GM21825 (cell line): ENCODE results near the gene MORF4L1.
"Not testable (repeated sequence)": the region's sequence is repeated elsewhere in the genome, so short reads cannot be mapped to it uniquely, and the experiment has no call there.

Experiments used
- ATAC-seq: cut with Tn5 transposase; IDR thresholded peaks from one replicate; pipeline ENCODE4 v1.9.1; 2021; ENCODE audit warnings: mild to moderate bottlenecking, moderate library complexity; ENCODE audit not compliant: unreplicated experiment

The MORF4L1 gene

DNA sequence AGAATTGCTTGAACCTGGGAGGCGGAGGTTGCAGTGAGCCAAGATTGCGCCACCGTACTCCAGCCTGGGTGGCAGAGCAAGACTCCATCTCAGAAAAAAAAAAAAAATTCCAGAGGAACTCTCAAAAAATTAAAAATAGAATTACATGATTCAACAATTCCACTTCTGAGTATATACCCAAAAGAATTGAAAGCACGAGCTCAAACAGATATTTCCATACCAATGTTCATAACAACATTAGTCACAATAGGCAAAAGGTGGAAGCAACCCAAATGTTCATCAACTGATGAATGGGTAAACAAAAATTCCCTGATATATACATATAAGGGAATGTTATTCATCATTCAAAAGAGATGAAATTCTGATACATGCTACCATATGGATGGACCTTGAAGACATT, 16.9 kb upstream of the MORF4L1 start:
- ATAC-seq, result no peak

GRCh38 chr15:78859971-78860719, 12.5 kb upstream of the MORF4L1 start:
- ATAC-seq, result peak; percentile 65

GRCh38 chr15:78865585-78865984, 7.1 kb upstream of the MORF4L1 start:
- ATAC-seq, result not testable (repeated sequence)

- ATAC-seq, result not testable (repeated sequence)
These were observed 6.7 kb upstream of the MORF4L1 start for GRCh38 chr15:78866031-78866430.

GRCh38 chr15:78866803-78867202, 5.9 kb upstream of the MORF4L1 start:
- ATAC-seq, result no peak

DNA sequence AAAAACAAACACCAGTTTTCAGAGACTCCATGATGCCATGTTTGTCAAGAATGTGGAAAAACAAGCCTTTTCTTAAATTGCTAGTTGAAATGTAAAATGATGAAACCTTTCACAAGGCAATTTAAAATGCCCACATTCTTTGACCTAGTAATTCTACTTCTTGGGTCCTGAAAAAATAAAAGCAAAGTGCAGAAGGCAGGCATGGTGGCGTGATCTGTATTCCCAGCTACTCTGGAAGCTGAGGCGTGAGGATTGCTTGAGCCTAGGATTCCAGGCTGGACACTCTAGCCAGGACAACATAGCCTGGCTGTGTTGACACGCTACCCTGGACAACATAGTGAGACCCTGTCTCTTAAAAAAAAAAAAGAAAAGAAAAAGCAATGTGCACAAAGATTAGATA, 4.3 kb upstream of the MORF4L1 start:
- no peak for ATAC-seq

GRCh38 chr15:78871483-78872127, 1.1 kb upstream of the MORF4L1 start:
- not testable (repeated sequence) for ATAC-seq

DNA sequence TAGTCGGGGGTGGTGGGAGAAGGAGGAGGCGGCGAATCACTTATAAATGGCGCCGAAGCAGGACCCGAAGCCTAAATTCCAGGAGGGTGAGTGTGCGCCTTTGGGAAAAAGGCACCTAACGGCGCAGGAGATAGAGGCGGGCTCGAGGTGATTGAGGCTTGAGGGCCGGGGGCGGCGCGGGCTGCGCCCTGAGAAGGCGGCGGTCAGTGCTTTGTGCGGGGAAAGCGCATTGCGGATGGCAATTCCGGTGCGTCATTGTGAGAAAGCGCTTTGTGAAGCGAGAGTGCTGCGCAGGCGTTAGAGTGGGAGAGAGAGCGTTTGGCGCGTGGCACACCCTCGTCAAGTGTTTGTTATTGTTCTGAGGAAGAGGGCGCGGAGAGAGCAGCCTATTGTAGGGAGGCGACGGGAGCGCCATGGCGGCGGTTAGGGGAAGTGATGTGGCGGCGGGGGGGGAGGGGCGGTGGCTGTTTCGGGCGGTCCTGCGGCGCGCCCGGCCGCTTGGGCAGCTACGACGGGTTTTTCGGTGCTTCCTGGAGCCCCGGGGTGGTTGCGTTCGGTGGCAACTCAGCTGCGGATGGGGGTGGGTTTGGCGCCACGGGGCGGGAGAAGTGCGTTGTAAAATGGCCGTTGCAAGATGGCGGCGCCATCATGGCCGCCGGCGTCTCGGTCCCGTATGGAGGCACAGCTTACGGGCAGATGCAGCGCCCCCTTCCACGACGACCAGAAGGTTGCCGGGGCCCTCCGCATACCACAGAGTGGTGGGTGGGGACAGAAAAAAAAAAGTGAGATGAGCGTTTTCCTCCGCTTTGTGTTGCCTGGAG, 492 bp downstream of the MORF4L1 start:
- peak; percentile 58 for ATAC-seq

- no peak for ATAC-seq
These were observed 1.4 kb downstream of the MORF4L1 start for GRCh38 chr15:78873793-78874765.

DNA sequence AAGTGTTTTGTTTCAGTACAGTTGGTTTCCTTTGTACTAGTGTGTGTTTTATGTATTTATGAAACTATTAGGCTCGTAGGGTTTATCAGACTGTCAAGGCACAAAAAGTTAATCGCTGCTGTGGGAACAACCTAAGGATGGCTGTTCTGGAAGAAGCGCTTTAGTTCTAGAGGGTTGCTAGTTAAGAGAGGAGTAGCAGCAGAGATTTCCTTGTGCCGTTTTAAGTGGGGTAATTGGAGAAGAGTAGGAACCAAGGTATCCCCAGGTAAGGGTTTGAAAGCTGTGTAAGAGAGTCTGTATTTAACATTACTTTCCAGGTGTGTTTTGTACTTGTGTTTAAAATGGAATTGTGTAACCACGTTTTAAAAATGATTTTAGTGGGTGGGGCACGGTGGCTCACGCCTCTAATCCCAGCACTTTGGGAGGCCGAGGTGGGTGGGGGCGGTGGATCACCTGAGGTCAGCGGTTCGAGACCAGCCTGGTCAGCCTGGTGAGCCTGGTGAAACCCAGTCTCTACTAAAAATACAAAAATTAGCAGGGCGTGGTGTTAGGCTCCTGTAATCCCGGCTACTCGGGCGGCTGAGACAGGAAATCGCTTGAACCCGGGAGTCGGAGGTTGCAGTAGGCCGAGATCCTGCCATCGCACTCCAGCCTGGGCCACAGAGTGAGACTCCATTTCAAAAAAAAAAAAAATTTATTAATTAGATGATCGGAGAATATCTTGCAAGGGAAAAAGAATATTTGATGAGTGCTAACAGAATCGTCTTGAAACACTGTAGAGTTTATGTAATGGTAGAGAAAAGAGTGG, 2.6 kb downstream of the MORF4L1 start:
- ATAC-seq, result no peak

DNA sequence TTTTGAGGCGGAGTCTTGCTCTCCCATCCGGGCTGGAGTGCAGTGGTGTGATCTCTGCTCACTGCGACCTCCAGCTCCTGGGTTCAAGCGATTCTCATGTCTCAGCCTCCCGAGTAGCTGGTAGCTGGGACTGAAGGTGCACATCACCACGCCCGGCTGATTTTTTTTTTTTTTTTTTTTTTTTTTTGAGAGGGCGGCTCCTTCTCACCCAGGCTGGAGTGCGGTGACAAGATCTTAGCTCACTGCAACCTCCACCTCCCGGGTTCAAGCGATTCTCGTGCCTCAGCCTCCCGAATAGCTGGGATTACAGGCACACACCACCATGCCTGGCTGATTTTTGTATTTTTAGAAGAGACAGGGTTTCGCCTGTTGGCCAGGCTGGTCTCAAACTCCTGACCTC, 4.3 kb downstream of the MORF4L1 start:
- ATAC-seq, result not testable (repeated sequence)

DNA sequence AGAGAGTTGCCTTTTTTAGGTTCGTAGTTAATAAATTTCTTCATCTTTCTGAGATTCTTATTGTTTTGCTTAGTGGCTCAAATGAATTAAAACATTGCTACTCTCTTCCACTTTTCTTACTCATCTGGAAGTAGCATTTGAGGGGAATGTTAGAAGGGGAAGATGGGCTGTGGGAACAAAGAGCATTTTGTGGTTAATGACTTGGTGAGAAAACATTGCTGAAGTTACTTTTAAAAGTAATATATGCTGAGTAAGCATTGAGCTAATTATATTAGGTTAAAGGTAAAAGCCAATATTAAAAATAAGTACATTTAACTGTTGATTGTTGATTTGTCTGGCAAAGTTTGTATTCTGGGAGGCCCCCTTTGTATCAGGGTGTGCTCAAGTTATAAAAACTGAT, 5.7 kb downstream of the MORF4L1 start:
- ATAC-seq, result no peak

DNA sequence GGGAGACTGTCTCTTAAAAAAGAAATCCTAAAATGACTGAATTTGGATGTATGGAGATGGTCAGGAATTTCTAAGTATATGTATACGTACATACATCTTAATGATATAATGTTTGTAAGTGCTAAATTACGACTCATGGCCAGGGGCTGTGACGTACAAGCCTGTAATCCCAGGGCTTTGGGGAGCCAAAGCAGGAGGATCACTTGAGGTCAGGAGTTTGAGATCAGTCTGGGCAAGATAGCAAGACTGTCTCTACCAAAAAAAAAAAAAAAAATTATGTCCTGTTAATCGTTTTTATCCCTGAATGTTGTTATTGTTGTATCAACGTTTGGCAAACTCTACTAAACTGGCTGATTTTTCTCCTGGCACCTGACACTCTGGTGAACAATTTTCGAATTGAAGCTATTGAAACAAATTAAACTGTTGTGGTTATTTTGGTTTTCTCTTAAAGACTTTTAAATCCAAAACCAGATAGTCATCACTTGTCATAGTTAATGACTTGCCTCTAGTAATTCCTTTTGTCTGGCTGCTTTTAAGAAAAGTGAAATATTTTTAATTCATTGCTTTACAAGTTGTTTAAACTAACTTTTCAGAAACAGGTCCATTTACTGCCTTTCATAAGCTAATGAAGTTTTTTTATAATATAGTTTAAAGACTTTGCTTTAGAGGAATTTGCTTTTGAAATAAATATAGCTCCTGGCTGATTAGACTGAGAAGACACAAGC, 7.0 kb downstream of the MORF4L1 start:
- no peak for ATAC-seq

DNA sequence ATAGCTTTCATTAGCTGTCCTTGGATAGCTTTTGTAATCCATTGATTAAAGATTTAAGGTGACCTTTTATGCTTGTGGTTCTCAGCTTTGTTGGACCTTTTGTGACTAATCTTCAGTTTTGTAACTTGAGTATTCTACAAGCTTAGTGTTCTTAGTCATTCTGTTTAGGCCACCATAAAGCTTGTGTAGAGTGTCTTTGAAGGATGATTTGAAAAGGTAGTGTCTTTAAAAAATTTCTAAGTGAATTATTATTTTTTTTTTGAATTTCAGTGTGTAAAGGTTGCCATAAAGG, 7.5 kb downstream of the MORF4L1 start:
- ATAC-seq, result no peak

- no peak for ATAC-seq
These were observed 8.1 kb downstream of the MORF4L1 start for GRCh38 chr15:78880813-78881212.

DNA sequence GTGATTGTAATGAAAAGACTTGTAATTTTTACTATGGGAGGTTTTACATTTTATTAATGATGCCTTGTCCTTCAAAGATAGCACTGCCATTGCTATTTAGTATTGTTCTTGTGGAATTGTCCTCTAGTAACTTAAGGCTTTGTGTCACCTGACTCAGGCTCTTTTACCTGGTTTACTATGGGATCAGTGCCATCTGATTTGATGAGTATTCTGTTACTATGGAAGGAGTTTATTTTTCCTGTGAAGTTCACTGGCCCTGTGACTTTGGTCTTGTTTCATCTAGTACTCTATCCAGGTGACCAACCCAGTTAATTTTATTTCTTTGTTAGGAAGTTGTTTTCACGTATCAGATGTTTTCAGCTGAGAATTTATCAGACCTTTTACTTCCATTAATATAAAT, 9.0 kb downstream of the MORF4L1 start:
- ATAC-seq, result no peak

- ATAC-seq, result no peak
These were observed 16.3 kb downstream of the MORF4L1 start for GRCh38 chr15:78889000-78889399.

DNA sequence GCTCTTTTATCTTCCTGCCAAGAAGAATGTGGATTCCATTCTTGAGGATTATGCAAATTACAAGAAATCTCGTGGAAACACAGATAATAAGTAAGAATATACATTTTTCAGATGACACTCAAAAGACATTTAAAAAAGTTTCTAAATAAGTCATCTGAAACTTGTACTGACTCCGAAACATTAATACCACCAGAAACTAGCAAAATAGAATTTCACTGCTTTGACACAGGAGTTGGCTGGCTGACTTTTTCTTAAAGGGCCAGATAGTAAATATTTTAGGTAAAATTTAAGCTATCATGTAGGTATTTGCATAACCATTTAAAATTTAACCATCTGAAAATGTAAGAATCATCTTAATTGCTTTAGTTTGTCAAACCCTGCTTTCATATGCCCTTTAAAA, 20.8 kb downstream of the MORF4L1 start:
- ATAC-seq, result no peak

- ATAC-seq, result no peak
These were observed 22.8 kb downstream of the MORF4L1 start for GRCh38 chr15:78895471-78895870.
